Muscle of leg (tissue), 11 donors: ENCODE results near the gene SPANXD. TPM values are rescaled to one million over a fixed set of nuclear protein-coding genes. Genes with fewer than 3 reads are reported as not detected.

Source experiments
- DNase-seq: peaks from one replicate; pipeline ENCODE4 v3.0.0; 2013
- H3K27ac ChIP-seq: one replicate; pipeline ENCODE4 v1.5.1; 2013; ENCODE audit warnings: mild to moderate bottlenecking, low read length, control low read depth
- H3K27me3 ChIP-seq: one replicate; pipeline ENCODE4 v1.6.1; 2013; ENCODE audit warnings: low read length; ENCODE audit not compliant: control insufficient read depth, insufficient read depth
- H3K36me3 ChIP-seq: one replicate; pipeline ENCODE4 v1.6.1; 2013; ENCODE audit warnings: low read length; ENCODE audit not compliant: control insufficient read depth, insufficient read depth
- H3K4me1 ChIP-seq: one replicate; pipeline ENCODE4 v1.6.1; 2013; ENCODE audit warnings: low read length; ENCODE audit not compliant: control insufficient read depth, insufficient read depth
- H3K4me3 ChIP-seq: one replicate; pipeline ENCODE4 v1.5.1; 2013; ENCODE audit warnings: low read length, control low read depth
- H3K9me3 ChIP-seq: replicated peaks from 2 replicates; pipeline ENCODE4 v1.6.1; 2013; ENCODE audit warnings: low read depth, low read length; ENCODE audit not compliant: control insufficient read depth
- WGBS: methylation state at CpG from one replicate; pipeline ENCODE4 v1.1.5; 2013; ENCODE audit warnings: missing lambda C conversion rate; ENCODE audit not compliant: insufficient coverage; 5-methylcytosine and 5-hydroxymethylcytosine counted together
- polyA plus RNA-seq, 8 donors: library from polyadenylated mRNA; unstranded; fragments of 120-200 nt; gene quantifications; one replicate each; pipeline versions ENCODE4 v1.2.1 to v1.2.3, GENCODE V29; 2013; ENCODE audit warnings: inconsistent platforms in 1 of 8, low replicate concordance in 1 of 8; ENCODE audit not compliant: insufficient read length in 8 of 8, insufficient read depth in 1 of 8
- total RNA-seq: library from RNA; stranded (reverse); fragments of 120-200 nt; gene quantifications from one replicate; pipeline ENCODE4 v1.2.4, GENCODE V29; 2013

SPANXD gene
- total and polyA plus RNA-seq, 9 donors: not detected

- 75% methylated on average over 6 of the region's 6 CpGs for WGBS
- Histone ChIP-seq H3K27ac (no peak overlapping the region), H3K9me3 (no peaks in the 10 kb centered on the region), H3K27me3 (no peaks in the 10 kb centered on the region), H3K4me1 (no peaks in the 10 kb centered on the region), H3K36me3 (no peaks in the 10 kb centered on the region), H3K4me3 (no peak overlapping the region)
- peak; percentile 2 for DNase-seq
Measured at GRCh38 chrX:141662781-141663180, 35.8 kb downstream of the SPANXD start.

DNA sequence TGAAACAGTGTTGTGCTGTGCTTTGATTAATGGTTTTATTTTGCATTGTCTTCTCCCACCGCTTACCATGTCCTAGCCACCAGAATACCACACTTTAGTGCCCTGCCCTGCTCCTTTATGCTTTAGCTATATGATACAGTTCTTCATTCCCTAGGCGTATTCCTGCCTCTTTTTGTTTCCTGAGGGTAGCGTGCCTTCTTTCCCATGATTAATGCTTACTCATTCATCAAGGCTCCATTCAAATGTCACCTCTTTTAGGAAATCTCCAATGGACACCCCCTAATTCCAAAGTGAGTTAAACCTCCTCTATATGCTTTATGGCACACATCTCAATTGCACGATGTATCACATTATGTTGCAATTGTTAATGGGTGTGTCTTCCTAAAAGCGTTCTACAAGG lies 46.3 kb downstream of the SPANXD start:
- H3K4me3 ChIP-seq: no peak overlapping the region
- no peak overlapping the region for H3K27ac ChIP-seq
- H3K36me3 ChIP-seq: no peaks in the 10 kb centered on the region
- H3K4me1 ChIP-seq: no peaks in the 10 kb centered on the region
- DNase-seq: no peak
- no peaks in the 10 kb centered on the region for H3K27me3 ChIP-seq
- no CpG with 5 or more reads among the region's 5 CpGs for WGBS
- no peaks in the 10 kb centered on the region for H3K9me3 ChIP-seq

Other genes starting within 250 kb of the SPANXD start
- gene SPANXA1, start 114.0 kb downstream of the SPANXD start, total RNA-seq: not detected
- gene SPANXA1, start 114.0 kb downstream of the SPANXD start, polyA plus RNA-seq: not detected
- not detected for gene SPANXA2, start 109.0 kb downstream of the SPANXD start, total RNA-seq
- gene SPANXA2, start 109.0 kb downstream of the SPANXD start, polyA plus RNA-seq: not detected
- 0.04 TPM for gene MAGEC3, start 139.6 kb upstream of the SPANXD start, total RNA-seq
- gene MAGEC3, start 139.6 kb upstream of the SPANXD start, polyA plus RNA-seq: 1 to 10 TPM in 2 of 8 donors, under 1 TPM in 5, not detected in 1; 0.29 to 1.3 (median 0.44) TPM
- gene MAGEC1, start 205.2 kb upstream of the SPANXD start, total RNA-seq: not detected
- not detected for gene MAGEC1, start 205.2 kb upstream of the SPANXD start, polyA plus RNA-seq